Endothelial cell of umbilical vein (primary cell): ENCODE measurements around the gene SGF29.

Experiments
- CTCF ChIP-seq, 2 donors: IDR thresholded peaks; 1 replicate in 1 of 2; 2 replicates in 1 of 2; pipeline ENCODE4 v1.5.1; 2011; ENCODE audit warnings: low read length in 2 of 2, mild to moderate bottlenecking in 2 of 2, moderate library complexity in 2 of 2, control low read depth in 1 of 2, inconsistent platforms in 1 of 2, low read depth in 1 of 2; ENCODE audit not compliant: insufficient read depth in 1 of 2; ENCODE audit errors: extremely low read depth in 1 of 2
- MAX ChIP-seq: IDR thresholded peaks from 2 replicates; pipeline ENCODE4 v1.6.1; 2011; ENCODE audit not compliant: insufficient read depth, insufficient read length

GRCh38 chr16:28548306-28548802 lies 5.4 kb upstream of the SGF29 start:
- TF ChIP-seq CTCF (IDR thresholded peaks at IDR 0.05; ENCODE audit: extremely low read depth in 1 of 2, insufficient read depth in 1 of 2, low read depth in 1 of 2, low read length in 2 of 2) (no peak), MAX (no peak)
